A673 (cell line): ENCODE results near the gene SV2C. TPM values are rescaled to one million over a fixed set of nuclear protein-coding genes. Genes with fewer than 3 reads are reported as not detected.
"Not testable (repeated sequence)": the region's sequence is repeated elsewhere in the genome, so short reads cannot be mapped to it uniquely, and the experiment has no call there.

Experiments
- BruUV-seq: library from RNA; stranded (reverse); fragments of 400-500 nt; replicated peaks from 2 replicates; lab custom pipeline; 2021; lab: Mats Ljungman, UMichigan
- CTCF ChIA-PET: fragments of 300-600 bp; sonication (Branson Sonifier 250); formaldehyde crosslinking; loops from one replicate; lab custom pipeline; 2022; ENCODE audit warnings: antibody characterized with exemption; lab: Charles Lee
- POLR2A ChIA-PET: fragments of 300-600 bp; sonication (Branson Sonifier 250); formaldehyde crosslinking; loops from one replicate; lab custom pipeline; 2022; ENCODE audit warnings: antibody characterized with exemption; ENCODE audit not compliant: low non-redundant PET; lab: Charles Lee
- DNase-seq: peaks from one replicate; pipeline ENCODE4 v3.0.0-alpha.2; 2015; ENCODE audit warnings: low spot score
- H3K27ac ChIP-seq: fragments of 200-600 bp; sonication (generic); 2 replicates; pipeline ENCODE4 v1.5.1; 2016; ENCODE audit warnings: mixed run types, low read depth, mild to moderate bottlenecking, mixed read lengths, antibody characterized with exemption, low read length; ENCODE audit not compliant: poor library complexity, severe bottlenecking
- H3K27me3 ChIP-seq: fragments of 200-600 bp; sonication (generic); replicated peaks from 2 replicates; pipeline ENCODE4 v1.6.1; 2017; ENCODE audit warnings: mixed run types, low read depth, mild to moderate bottlenecking, mixed read lengths, antibody characterized with exemption, low read length; ENCODE audit not compliant: insufficient read depth, poor library complexity
- H3K36me3 ChIP-seq: fragments of 200-600 bp; sonication (generic); 2 replicates; pipeline ENCODE4 v1.6.1; 2016; ENCODE audit warnings: mixed run types, mild to moderate bottlenecking, mixed read lengths, antibody characterized with exemption, low read length; ENCODE audit not compliant: insufficient read depth, poor library complexity, severe bottlenecking
- H3K4me1 ChIP-seq: fragments of 200-600 bp; sonication (generic); 2 replicates; pipeline ENCODE4 v1.6.1; 2017; ENCODE audit warnings: mixed run types, mild to moderate bottlenecking, mixed read lengths, antibody characterized with exemption, low read length; ENCODE audit not compliant: insufficient read depth, poor library complexity, severe bottlenecking
- H3K4me3 ChIP-seq: fragments of 200-600 bp; sonication (generic); 2 replicates; pipeline ENCODE4 v1.5.1; 2016; ENCODE audit warnings: low read depth, mixed run types, mild to moderate bottlenecking, mixed read lengths, low read length; ENCODE audit not compliant: poor library complexity, severe bottlenecking
- H3K9me3 ChIP-seq: fragments of 200-600 bp; sonication (generic); 2 replicates; pipeline ENCODE4 v1.6.1; 2016; ENCODE audit warnings: mixed run types, low read depth, mild to moderate bottlenecking, mixed read lengths, antibody characterized with exemption, low read length; ENCODE audit not compliant: poor library complexity, severe bottlenecking
- EZH2 ChIP-seq: fragments of 200-600 bp; sonication (generic); IDR thresholded peaks from 2 replicates; pipeline ENCODE4 v1.6.1; 2017; ENCODE audit warnings: borderline replicate concordance, low read depth, mild to moderate bottlenecking, mixed read lengths, antibody characterized with exemption, low read length; ENCODE audit not compliant: poor library complexity, severe bottlenecking
- intact Hi-C: fragments of 100-400 bp; cut with micrococcal nuclease; formaldehyde crosslinking; loops from one replicate; pipeline ENCODE4 v1.10.0; 2022; ENCODE audit not compliant: unreplicated experiment
- total RNA-seq: library from RNA; stranded (reverse); gene quantifications from 2 replicates; pipeline ENCODE4 v1.2.3, GENCODE V29; 2021
- TF ChIP-seq, protein P1 (sequence below): fragments of 300-800, 200-600 bp; sonication (generic); conservative IDR thresholded peaks from 2 replicates; pipeline ENCODE4 v1.5.1; 2017; ENCODE audit warnings: low read depth, mild to moderate bottlenecking, antibody characterized with exemption, low read length, moderate library complexity, mixed read lengths

The SV2C gene
- total RNA-seq, 1 experiment from 2014 or later: 3.1 TPM

- Histone ChIP-seq H3K9me3 (no peaks in the 10 kb centered on the region), H3K36me3 (no peaks in the 10 kb centered on the region), H3K27me3 (no peaks in the 10 kb centered on the region), H3K4me1 (no peaks in the 10 kb centered on the region), H3K4me3 (no peak overlapping the region), H3K27ac (no peak overlapping the region)
- ChIA-PET POLR2A (no interaction called here), CTCF (no interaction called here)
- DNase-seq: no peak
- no TSS peak for BruUV-seq
- intact Hi-C loops: no loop called here
- TF ChIP-seq, protein P1, sequence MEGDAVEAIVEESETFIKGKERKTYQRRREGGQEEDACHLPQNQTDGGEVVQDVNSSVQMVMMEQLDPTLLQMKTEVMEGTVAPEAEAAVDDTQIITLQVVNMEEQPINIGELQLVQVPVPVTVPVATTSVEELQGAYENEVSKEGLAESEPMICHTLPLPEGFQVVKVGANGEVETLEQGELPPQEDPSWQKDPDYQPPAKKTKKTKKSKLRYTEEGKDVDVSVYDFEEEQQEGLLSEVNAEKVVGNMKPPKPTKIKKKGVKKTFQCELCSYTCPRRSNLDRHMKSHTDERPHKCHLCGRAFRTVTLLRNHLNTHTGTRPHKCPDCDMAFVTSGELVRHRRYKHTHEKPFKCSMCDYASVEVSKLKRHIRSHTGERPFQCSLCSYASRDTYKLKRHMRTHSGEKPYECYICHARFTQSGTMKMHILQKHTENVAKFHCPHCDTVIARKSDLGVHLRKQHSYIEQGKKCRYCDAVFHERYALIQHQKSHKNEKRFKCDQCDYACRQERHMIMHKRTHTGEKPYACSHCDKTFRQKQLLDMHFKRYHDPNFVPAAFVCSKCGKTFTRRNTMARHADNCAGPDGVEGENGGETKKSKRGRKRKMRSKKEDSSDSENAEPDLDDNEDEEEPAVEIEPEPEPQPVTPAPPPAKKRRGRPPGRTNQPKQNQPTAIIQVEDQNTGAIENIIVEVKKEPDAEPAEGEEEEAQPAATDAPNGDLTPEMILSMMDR: no peak
- no peak for TF ChIP-seq EZH2
Observed at GRCh38 chr5:76312783-76313182, 229.6 kb downstream of the SV2C start.

DNA sequence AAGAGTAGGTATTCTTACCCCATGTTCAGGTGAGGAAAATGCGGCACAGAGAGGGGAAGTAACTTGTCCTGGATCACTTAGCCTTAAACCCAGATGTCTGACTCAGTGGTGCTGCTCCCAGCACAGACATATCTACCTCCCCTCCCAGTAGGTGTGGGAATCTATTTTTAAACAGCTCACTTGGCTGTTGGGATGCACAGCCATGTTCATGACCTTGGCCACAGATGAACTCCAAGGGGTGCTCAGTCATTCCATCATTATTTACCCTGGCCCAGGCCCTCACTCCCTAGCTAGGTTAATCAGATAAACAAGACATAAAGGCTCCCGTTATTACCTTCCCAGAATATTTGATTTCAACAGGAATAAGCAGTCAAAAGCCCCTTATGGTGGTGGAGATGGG is 231.5 kb downstream of the SV2C start:
- BruUV-seq: no TSS peak
- intact Hi-C loops: no loop called here
- Histone ChIP-seq H3K4me3 (no peak overlapping the region), H3K4me1 (no peaks in the 10 kb centered on the region), H3K27ac (no peak overlapping the region), H3K9me3 (no peaks in the 10 kb centered on the region), H3K27me3 (no peaks in the 10 kb centered on the region), H3K36me3 (no peaks in the 10 kb centered on the region)
- DNase-seq: no peak
- ChIA-PET POLR2A (no interaction called here), CTCF (no interaction called here)
- TF ChIP-seq EZH2: no peak
- TF ChIP-seq, protein P1: no peak

DNA sequence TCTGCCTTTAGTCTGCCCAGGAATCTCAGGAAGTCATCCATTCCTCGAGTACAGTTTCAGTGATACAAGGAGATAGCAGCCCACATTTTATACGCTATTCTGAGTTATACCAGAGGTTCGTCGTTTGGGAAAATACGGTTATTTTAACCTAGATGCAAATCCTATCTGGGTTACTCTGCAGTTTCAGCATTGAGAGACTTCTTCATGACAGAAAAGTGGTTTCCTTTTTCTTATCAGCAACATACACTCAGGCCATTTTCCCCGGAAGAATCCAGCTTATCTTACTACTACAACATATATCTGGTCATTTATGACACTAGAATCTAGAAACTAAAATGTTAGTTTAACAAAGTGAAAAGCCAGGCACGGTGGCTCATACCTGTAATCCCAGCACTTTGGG is 236.5 kb downstream of the SV2C start:
- Histone ChIP-seq H3K4me3 (no peak overlapping the region), H3K36me3 (no peaks in the 10 kb centered on the region), H3K4me1 (no peaks in the 10 kb centered on the region), H3K27ac (no peak overlapping the region), H3K27me3 (no peaks in the 10 kb centered on the region), H3K9me3 (no peaks in the 10 kb centered on the region)
- no peak for DNase-seq
- TF ChIP-seq, protein P1: no peak
- no peak for TF ChIP-seq EZH2
- CTCF ChIA-PET: no interaction called here
- POLR2A ChIA-PET: interaction anchor here (0.7 kb wide), 1 partner anchor 11 kb away, joined by 13 read pairs; no protein-coding TSS in a partner anchor
- no TSS peak for BruUV-seq
- intact Hi-C loops: no loop called here

GRCh38 chr5:76323494-76323893 is 240.3 kb downstream of the SV2C start:
- H3K27ac ChIP-seq, POLR2A ChIA-PET, H3K9me3 ChIP-seq, DNase-seq, CTCF ChIA-PET, H3K36me3 ChIP-seq, intact Hi-C loops, H3K4me3 ChIP-seq, H3K27me3 ChIP-seq, BruUV-seq: not testable (repeated sequence)
- peaks cover 33% of the 10 kb centered on the region for H3K4me1 ChIP-seq
